Spleen (tissue), 7 donors: ENCODE data around the gene ZNF277.

Source experiments
- CTCF ChIP-seq, 11 experiments: fragments of 200-600 bp in 7 of 11; fragments of 450-650 bp in 4 of 11; sonication (generic) in 4 of 11; IDR thresholded peaks in 8 of 11; conservative IDR thresholded peaks in 3 of 11; 1 replicate in 7 of 11; 2 replicates in 4 of 11; pipeline versions ENCODE4 v1.4.0 to v1.8.0; 2016 to 2021; ENCODE audit warnings: antibody characterized with exemption in 11 of 11, inconsistent platforms in 4 of 11, mild to moderate bottlenecking in 1 of 11
- POLR2AphosphoS5 ChIP-seq, 3 donors: sonication (generic); formaldehyde crosslinking; IDR thresholded peaks; one replicate each; pipeline ENCODE4 v1.5.1; 2017; ENCODE audit warnings: antibody characterized with exemption in 3 of 3
- donor health status: DM: no; HTN: no; CAD: no; lungs with moderate emphysema.
- donor health status: DM: no; HTN: no; CAD: no.
- donor health status: DM: no; HTN: no; CAD: no.

GRCh38 chr7:112206991-112207592 is 597 bp downstream of the ZNF277 start:
- no peak for TF ChIP-seq CTCF (IDR thresholded peaks at IDR 0.05 in 8 of 11, conservative IDR thresholded peaks at IDR 0.05 in 3 of 11)
- TF ChIP-seq POLR2AphosphoS5 (IDR thresholded peaks at IDR 0.05): no peak
